GM15510 (cell line): ENCODE data around the gene KCNK13.

Experiments
- POLR2A ChIP-seq: IDR thresholded peaks from 3 replicates; pipeline ENCODE4 v1.6.1; 2011; ENCODE audit warnings: borderline replicate concordance; ENCODE audit not compliant: insufficient read length; ENCODE audit errors: extremely low read depth

The KCNK13 gene

GRCh38 chr14:90061685-90062126 is at the start of gene KCNK13:
Gene KCNK13 (plus strand): TSS chr14:90061994. CDS start chr14:90062206, 212 bp downstream.
- TF ChIP-seq POLR2A: no peak

- TF ChIP-seq POLR2A: no peak
Observed at GRCh38 chr14:90017371-90017770, 44.4 kb upstream of the KCNK13 start.

DNA sequence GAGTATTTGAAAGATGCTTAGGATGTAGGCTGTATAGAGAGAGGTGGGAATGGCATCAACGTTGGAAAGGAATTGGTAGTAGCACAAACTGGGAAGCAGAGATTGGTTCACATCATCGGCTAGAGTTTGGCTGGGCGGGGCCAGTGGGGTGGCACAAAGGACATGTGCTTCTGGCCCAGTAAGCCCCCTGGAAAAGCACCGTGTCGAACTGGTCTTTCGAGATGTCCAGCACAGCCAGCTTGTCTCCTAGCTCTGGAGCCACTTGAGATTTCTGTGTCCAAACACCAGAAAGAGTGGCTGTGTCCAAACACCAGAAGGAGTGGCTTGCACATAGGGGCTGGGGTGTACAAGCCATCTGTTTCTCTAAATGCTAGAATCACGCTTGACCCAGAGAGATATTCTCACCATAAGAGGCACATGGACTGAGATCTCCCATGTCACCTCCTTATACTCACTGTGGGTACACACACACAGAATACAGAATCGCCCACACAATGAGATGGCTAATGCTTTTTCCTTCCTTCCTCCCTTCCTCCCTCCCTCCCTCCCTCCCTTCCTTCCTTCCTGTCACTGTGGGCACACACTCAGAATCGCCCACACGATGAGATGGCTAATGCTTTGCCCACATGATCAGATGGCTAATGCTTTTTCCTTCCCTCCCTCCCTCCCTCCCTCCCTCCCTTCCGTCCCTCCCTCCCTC is 41.8 kb upstream of the KCNK13 start:
- no peak for TF ChIP-seq POLR2A

GRCh38 chr14:90023176-90023896 is 38.5 kb upstream of the KCNK13 start:
- no peak for TF ChIP-seq POLR2A

GRCh38 chr14:90024910-90025309 is 36.9 kb upstream of the KCNK13 start:
- no peak for TF ChIP-seq POLR2A

GRCh38 chr14:90027842-90028241 is 34.0 kb upstream of the KCNK13 start:
- no peak for TF ChIP-seq POLR2A

DNA sequence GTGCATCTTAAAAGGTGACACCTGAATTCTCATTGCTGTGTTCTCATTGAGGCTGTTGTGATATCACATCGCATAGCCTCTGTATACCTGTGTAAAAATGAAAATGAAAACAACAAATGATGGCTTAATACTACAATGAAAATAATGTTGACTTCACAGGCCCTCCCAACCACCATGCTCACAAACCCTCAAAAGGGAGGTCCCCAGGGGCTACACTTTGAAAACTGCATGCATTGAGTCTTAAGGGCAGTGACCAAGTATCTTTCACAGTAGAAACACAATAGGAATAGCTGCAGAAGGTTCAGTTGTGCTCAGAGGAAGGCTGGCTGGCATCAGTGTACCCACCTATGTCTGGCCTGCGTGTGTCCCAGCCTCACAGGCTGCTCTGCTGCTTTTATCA is 27.6 kb upstream of the KCNK13 start:
- TF ChIP-seq POLR2A: no peak

GRCh38 chr14:90034835-90035525 is 26.8 kb upstream of the KCNK13 start:
- no peak for TF ChIP-seq POLR2A

DNA sequence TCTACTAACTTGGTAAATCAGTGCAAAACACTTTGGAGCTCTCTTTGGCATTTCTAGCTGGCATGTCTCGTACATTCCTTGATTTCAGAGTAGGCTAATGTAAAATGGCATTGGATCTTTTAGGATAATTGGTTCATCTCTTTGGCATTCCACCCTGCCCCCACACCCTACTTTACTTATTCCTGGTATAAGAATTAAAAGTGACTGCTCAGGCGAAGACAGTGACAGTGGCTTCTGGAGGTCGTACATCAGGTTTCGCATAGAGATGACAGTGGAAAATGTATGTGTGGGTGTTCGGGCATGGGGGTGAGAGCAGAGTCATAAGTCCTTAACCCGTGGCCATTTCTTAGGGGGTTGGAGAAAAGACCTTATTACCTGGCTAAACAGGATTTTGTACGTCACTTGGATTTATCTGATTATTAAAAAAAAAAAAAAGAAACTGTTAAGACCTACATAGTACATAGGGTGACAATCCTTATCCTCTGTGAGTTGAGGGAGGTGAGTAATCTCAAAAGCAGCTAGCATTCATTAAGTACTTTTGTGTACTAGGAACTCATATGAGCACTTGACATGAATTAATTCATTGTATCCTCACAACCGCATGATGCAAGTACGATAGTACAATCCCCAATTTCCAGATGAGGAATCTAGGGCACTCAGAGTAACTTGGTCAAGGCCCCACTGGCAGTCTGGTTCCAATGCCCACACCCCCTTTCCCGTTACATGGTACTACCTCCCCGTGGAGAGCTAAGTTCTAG is 22.4 kb upstream of the KCNK13 start:
- TF ChIP-seq POLR2A: no peak

DNA sequence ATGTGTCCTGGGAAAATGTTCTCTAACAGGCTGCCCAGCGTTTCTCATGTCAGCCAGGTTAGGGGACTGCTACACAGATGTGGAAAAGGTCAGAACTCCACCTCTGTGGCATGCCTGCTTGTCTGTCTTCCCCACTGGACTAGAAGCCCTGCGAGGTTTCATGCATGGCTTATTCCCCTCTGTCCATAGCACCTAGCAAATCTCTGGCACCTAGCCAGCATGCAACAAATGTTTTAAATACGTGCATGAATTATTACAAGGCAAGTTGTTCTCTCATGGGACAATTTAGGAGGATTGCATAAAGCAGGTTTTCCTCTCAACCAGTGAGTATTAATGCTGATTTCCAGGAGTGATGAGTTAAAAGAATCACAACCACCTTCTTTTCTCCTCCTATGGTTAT is 21.4 kb upstream of the KCNK13 start:
- no peak for TF ChIP-seq POLR2A

- TF ChIP-seq POLR2A: no peak
Observed at GRCh38 chr14:90042496-90043252, 19.1 kb upstream of the KCNK13 start.

DNA sequence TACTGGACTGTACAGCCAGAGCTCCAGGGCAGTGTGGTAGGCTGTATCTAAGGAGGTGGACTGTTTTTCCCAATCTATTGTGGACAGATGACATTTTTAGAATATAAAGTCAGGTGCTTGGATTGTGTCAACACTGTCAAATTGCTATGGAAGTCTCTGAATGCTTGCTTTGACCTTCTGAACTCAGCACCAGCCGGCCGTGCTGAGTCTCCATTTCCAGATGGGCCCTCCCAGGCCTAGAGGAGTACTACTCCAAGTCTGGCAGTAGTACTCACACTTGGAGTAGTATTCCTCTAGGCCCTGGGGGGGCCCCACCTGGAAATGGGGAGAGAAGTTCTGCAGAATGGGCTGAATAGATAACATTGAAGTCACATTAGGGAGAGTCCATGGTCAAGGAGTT is 16.2 kb upstream of the KCNK13 start:
- TF ChIP-seq POLR2A: no peak

- TF ChIP-seq POLR2A: no peak
Observed at GRCh38 chr14:90049390-90049789, 12.4 kb upstream of the KCNK13 start.

DNA sequence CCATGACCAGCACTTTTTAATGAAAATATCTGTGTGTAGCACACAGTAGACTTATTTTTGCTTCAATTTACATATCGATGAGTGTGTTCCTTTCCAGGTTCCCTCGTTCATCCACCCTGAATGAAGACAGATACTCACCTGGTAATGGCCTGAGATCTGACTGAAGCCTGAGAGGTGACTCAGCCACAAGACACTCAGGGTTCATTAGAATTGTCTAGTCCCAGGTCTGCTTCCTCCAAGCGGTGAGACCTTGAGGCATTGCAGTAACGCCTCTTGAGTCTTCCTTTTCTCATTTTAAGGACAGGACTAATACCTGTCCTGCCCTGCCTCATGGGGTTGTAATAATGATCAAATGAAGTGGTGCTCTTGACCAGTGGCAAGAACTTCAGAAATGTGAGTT is 11.5 kb upstream of the KCNK13 start:
- TF ChIP-seq POLR2A: no peak
